AG10803 (cell line): ENCODE results near the gene BEX1.
A peak's percentile ranks its signal among the peaks of the same experiment; 100 is the strongest.
"Not testable (repeated sequence)": the region's sequence is repeated elsewhere in the genome, so short reads cannot be mapped to it uniquely, and the experiment has no call there.

Source experiments
- DNase-seq: peaks from one replicate; pipeline ENCODE4 v3.0.0; 2010; ENCODE audit warnings: low read depth
- H3K4me3 ChIP-seq: 2 replicates; pipeline ENCODE4 v1.5.1; 2011; ENCODE audit warnings: mild to moderate bottlenecking, low read length, control low read depth
- TF ChIP-seq, protein P1 (sequence below): conservative IDR thresholded peaks from 2 replicates; pipeline ENCODE4 v1.5.1; 2011; ENCODE audit warnings: mild to moderate bottlenecking, low read length, control low read depth, inconsistent platforms

Gene BEX1

GRCh38 chrX:103063918-103064434, at the start of gene BEX1:
TSS of gene BEX1 (minus strand) at chrX:103064171. CDS start at chrX:103063274, 897 bp downstream.
- DNase-seq = peak; percentile 0
- TF ChIP-seq, protein P1, sequence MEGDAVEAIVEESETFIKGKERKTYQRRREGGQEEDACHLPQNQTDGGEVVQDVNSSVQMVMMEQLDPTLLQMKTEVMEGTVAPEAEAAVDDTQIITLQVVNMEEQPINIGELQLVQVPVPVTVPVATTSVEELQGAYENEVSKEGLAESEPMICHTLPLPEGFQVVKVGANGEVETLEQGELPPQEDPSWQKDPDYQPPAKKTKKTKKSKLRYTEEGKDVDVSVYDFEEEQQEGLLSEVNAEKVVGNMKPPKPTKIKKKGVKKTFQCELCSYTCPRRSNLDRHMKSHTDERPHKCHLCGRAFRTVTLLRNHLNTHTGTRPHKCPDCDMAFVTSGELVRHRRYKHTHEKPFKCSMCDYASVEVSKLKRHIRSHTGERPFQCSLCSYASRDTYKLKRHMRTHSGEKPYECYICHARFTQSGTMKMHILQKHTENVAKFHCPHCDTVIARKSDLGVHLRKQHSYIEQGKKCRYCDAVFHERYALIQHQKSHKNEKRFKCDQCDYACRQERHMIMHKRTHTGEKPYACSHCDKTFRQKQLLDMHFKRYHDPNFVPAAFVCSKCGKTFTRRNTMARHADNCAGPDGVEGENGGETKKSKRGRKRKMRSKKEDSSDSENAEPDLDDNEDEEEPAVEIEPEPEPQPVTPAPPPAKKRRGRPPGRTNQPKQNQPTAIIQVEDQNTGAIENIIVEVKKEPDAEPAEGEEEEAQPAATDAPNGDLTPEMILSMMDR = no peak
- H3K4me3 ChIP-seq = no peak within 1 kb of the TSS; the same call in 1 of the 2 replicates

- not testable (repeated sequence) for H3K4me3 ChIP-seq, DNase-seq
These were observed 45.5 kb upstream of the BEX1 start for GRCh38 chrX:103109497-103109896.

DNA sequence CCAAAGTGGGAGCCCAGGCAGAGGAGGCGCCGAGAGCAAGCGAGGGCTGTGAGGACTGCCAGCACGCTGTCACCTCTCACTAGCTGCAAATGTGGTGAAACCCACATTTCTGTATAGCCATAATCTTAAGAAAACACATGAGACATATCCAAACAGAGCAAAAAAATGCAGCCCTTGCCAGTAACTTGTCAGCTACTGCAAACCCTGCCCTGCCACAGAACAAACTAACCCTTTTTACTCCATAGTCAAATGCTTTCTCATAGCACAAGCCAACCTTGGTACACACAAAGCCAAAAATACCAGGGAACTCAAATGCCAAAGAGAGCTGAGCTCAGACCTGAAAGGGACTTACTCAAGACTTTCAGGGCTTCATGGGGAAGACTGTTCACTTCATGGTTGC, 43.9 kb upstream of the BEX1 start:
- no peak for DNase-seq
- no peak overlapping the region for H3K4me3 ChIP-seq
- TF ChIP-seq, protein P1 = no peak

GRCh38 chrX:103107227-103107737, 43.3 kb upstream of the BEX1 start:
- DNase-seq, H3K4me3 ChIP-seq: not testable (repeated sequence)

- H3K4me3 ChIP-seq, DNase-seq: not testable (repeated sequence)
These were observed 40.4 kb upstream of the BEX1 start for GRCh38 chrX:103104370-103104769.

GRCh38 chrX:103103866-103104265, 39.9 kb upstream of the BEX1 start:
- not testable (repeated sequence) for H3K4me3 ChIP-seq, DNase-seq

GRCh38 chrX:103101299-103102042, 37.5 kb upstream of the BEX1 start:
- no peak overlapping the region for H3K4me3 ChIP-seq
- no peak for DNase-seq
- TF ChIP-seq, protein P1 = no peak

DNA sequence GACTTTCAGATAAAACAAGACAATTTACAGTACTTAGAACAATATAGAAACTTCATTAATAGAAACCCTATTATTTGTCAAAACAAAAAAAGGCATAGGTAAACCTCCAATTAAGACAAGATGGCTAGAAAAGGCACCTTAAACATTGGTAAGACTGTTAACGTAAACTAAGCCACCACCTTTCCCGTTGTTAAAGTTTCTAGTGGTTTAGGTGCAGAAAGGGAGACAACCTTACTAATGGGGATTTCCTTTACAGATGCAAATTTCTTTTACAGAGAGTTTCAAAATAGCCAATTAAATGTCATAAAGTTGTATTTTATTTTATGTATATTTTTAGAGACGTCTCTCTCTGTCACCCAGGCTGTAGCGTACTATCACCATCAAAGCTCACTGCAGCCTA, 36.5 kb upstream of the BEX1 start:
- no peak for DNase-seq
- TF ChIP-seq, protein P1 = no peak
- H3K4me3 ChIP-seq = no peak overlapping the region

- DNase-seq = no peak
- TF ChIP-seq, protein P1 = no peak
- H3K4me3 ChIP-seq = no peak overlapping the region
These were observed 35.7 kb upstream of the BEX1 start for GRCh38 chrX:103099691-103100090.
